Smooth muscle cell of the pulmonary artery (primary cell): ENCODE measurements around the gene DHRS12. TPM values are rescaled to one million over a fixed set of nuclear protein-coding genes. Genes with fewer than 3 reads are reported as not detected.

Experiments
- total RNA-seq: library from RNA; depleted of rRNA; stranded (reverse); fragments of >200 nt; gene quantifications from 2 replicates; pipeline ENCODE4 v1.2.3, GENCODE V29; 2014

Gene DHRS12
- total RNA-seq: 3.5 and 6.1 TPM in 2 replicates

GRCh38 chr13:51803422-51804294 is at the start of gene DHRS12:
DHRS12 (minus strand) TSS chr13:51804163; CDS start chr13:51799659, 4,504 bp downstream.

GRCh38 chr13:51844862-51845573 is 41.1 kb upstream of the DHRS12 start, which contains the start of gene TMEM272:
TMEM272 (minus strand) TSS chr13:51845177; CDS start chr13:51838530, 6,647 bp downstream.

Other genes with a start within 250 kb of the DHRS12 start
- gene WDFY2, start 219.7 kb downstream of the DHRS12 start, total RNA-seq: 14.2 and 16.2 TPM in 2 replicates
- gene TMEM272, start 41.0 kb upstream of the DHRS12 start, total RNA-seq: not detected in 2 replicates
- not detected in 2 replicates for gene CCDC70, start 57.8 kb upstream of the DHRS12 start, total RNA-seq
- gene ATP7B, start 207.3 kb upstream of the DHRS12 start, total RNA-seq: 2.7 and 3.5 TPM in 2 replicates
- 21.4 and 26.6 TPM in 2 replicates for gene ALG11, start 208.2 kb upstream of the DHRS12 start, total RNA-seq
- gene UTP14C, start 220.5 kb upstream of the DHRS12 start, total RNA-seq: 18.6 and 23.7 TPM in 2 replicates